Measurements from ENCODE around the gene MBD6.
"Not testable (repeated sequence)": the region's sequence is repeated elsewhere in the genome, so short reads cannot be mapped to it uniquely, and the experiment has no call there.

MBD6 gene

DNA sequence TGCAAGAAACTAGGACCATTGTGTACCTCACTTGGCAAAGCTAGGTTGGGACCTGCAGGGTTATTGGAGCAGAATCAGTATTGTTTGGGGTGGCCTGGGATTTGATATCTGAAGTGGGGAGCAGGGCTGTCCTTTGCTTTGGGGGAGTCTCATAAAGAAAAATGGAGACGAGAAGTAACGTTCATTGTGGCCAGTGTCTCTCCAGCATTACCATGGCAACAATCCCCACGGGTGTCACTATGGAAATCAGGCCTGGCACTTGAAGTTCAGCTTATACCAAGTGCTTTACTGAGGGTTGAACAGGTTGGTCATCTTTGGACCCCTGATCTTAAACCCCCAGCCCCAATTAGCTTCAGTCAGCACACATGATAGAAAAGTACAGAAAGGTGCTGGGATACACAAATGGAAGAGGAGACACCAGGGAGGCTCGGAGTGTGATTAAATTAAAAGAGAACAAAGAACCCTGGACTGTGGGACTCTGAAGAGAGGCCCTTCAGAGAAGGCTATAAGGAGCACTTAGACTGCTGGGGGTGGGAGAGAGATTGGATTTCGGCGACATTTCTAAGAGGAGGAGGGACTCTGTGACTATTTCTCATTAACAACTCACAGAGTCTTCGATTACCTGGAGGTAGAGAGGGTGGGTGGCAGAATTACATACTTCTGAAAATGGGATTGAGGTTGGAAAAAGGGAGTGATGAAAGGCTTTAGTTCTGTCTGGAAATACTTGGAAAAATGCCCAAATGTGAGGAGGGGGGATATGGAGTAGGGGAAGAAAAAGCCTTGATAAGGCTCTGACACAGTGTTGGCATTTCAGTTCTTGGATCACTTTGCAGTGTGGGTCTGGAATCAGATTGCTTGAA lies 30.9 kb downstream of the MBD6 start:
- in situ Hi-C loops (cut with MboI; ENCODE audit: low sequenced_read_pairs, unreplicated experiment): no loop called here
- no peak for DNase-seq (ENCODE audit: low spot score)
- TF ChIP-seq, protein P1, sequence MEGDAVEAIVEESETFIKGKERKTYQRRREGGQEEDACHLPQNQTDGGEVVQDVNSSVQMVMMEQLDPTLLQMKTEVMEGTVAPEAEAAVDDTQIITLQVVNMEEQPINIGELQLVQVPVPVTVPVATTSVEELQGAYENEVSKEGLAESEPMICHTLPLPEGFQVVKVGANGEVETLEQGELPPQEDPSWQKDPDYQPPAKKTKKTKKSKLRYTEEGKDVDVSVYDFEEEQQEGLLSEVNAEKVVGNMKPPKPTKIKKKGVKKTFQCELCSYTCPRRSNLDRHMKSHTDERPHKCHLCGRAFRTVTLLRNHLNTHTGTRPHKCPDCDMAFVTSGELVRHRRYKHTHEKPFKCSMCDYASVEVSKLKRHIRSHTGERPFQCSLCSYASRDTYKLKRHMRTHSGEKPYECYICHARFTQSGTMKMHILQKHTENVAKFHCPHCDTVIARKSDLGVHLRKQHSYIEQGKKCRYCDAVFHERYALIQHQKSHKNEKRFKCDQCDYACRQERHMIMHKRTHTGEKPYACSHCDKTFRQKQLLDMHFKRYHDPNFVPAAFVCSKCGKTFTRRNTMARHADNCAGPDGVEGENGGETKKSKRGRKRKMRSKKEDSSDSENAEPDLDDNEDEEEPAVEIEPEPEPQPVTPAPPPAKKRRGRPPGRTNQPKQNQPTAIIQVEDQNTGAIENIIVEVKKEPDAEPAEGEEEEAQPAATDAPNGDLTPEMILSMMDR (IDR thresholded peaks at IDR 0.05; ENCODE audit: borderline replicate concordance, control extremely low read depth, extremely low read depth, insufficient read depth, missing control alignments): no peak

DNA sequence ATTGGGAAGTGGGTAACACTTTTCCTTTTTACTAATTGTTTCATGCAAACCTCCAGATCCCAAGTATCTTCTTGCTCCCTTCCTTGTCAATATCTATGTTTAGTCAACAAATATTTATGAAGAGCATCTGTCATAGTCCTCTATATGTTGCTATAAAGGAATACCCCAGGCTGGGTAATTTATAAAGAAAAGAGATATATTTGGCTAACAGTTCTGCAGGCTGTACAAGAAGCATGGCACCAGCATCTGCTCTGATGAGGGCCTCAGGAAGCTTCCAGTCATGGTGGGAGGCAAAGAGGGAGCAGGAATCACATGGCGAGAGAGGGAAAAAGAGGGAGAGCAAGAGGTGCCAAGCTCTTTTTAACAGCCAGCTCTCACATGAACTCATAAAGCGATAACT lies 31.8 kb downstream of the MBD6 start:
- no peak for DNase-seq (ENCODE audit: low spot score)
- in situ Hi-C loops (cut with MboI; ENCODE audit: low sequenced_read_pairs, unreplicated experiment): no loop called here
- TF ChIP-seq, protein P1 (IDR thresholded peaks at IDR 0.05; ENCODE audit: borderline replicate concordance, control extremely low read depth, extremely low read depth, insufficient read depth, missing control alignments): no peak

DNA sequence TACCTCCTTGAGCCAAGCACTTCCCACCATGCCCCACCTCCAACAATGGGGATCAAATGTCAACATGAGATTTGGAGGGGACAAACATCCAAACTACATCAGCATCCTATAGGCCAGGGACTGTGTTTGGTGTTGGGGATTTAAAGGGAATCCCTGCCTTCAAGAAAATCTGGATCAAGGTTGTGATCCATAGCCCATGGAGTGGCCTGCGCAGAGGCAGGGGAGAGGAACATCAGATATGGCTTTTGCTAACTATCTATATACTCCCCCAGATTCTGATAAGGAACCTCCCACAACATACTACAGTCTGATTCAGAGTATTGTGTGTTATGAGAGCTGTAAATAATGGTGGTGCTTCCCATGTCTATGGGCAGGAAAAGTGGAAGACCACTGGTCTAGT lies 32.3 kb downstream of the MBD6 start:
- in situ Hi-C loops (cut with MboI; ENCODE audit: low sequenced_read_pairs, unreplicated experiment): no loop called here
- DNase-seq (ENCODE audit: low spot score): no peak

DNA sequence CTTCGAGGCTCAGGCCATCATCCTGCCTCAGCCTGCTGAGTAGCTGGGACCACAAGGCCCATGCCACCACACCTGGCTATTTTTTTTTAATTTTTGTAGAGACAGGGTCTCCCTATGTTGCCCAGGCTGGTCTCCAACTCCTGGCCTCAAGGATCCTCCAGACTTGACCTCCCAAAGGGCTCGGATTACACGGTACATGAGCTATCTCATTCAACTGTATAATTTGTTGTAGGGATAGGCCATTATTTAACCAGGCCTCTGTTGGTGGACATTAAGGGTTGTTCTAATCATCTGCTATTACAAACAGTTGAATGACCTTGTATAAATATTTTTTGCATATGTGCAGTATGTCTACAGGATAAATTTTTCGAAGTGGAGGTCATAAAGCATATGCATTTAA lies 36.2 kb downstream of the MBD6 start:
- TF ChIP-seq, protein P1 (IDR thresholded peaks at IDR 0.05; ENCODE audit: borderline replicate concordance, control extremely low read depth, extremely low read depth, insufficient read depth, missing control alignments): no peak
- no peak for DNase-seq (ENCODE audit: low spot score)
- in situ Hi-C loops (cut with MboI; ENCODE audit: low sequenced_read_pairs, unreplicated experiment): no loop called here

More for the DNA sequence above, 32.3 kb downstream of the MBD6 start:
- TF ChIP-seq, protein P1 (IDR thresholded peaks at IDR 0.05; ENCODE audit: borderline replicate concordance, control extremely low read depth, extremely low read depth, insufficient read depth, missing control alignments): no peak

DNA sequence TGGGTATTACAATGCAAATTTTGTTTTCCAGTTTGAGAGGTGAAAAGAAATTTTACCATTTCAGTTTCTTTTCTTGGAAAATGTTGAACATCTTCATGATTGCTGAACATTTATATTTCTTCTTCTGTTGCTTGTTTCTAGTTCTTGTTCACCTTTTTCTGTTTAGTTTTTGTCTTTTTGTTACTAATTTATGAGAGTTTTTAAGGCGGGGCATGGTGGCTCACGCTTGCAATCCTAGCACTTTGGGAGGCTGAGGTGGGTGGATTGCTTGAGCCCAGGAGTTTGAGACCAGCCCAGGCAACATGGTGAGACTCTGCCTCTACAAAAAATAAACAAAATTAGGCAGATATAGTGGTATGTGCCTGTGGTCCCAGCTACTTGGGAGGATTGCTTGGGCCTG lies 37.9 kb downstream of the MBD6 start:
- TF ChIP-seq, protein P1 (IDR thresholded peaks at IDR 0.05; ENCODE audit: borderline replicate concordance, control extremely low read depth, extremely low read depth, insufficient read depth, missing control alignments): no peak
- in situ Hi-C loops (cut with MboI; ENCODE audit: low sequenced_read_pairs, unreplicated experiment): no loop called here
- DNase-seq (ENCODE audit: low spot score): no peak

DNA sequence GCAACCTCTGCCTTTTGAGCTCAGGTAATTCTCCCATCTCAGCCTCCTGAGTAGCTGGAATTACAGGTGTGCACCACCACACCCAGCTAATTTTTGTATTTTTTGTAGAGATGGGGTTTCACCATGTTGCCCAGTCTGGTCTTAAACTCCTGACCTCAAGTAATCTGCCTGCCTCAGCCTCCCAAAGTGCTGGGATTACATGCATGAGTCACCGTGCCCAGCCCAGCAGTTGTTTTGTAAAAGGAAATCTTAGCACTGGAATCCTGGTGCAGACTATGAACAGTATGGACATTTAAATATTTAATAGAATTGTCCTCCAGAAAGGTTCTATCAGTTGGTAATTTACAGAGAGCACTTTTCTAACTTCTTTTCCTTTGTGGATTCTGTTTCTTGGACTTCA lies 38.5 kb downstream of the MBD6 start:
- in situ Hi-C loops (cut with MboI; ENCODE audit: low sequenced_read_pairs, unreplicated experiment); DNase-seq (ENCODE audit: low spot score): not testable (repeated sequence)

DNA sequence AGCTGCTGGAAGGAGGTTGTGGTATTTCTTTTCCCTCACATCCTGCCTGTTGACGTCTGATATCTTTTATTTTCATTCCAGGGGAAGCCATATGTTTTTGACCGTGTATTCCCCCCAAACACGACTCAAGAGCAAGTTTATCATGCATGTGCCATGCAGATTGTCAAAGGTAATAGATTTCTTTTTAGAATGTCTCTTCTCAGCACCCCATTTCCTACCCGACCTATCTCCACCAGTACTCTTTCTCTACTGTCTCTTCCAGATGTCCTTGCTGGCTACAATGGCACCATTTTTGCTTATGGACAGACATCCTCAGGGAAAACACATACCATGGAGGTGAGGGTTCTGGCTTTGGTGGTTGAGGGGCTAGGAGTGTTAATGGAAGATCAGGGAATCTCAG lies 40.7 kb downstream of the MBD6 start:
- TF ChIP-seq, protein P1 (IDR thresholded peaks at IDR 0.05; ENCODE audit: borderline replicate concordance, control extremely low read depth, extremely low read depth, insufficient read depth, missing control alignments): no peak
- in situ Hi-C loops (cut with MboI; ENCODE audit: low sequenced_read_pairs, unreplicated experiment): no loop called here
- no peak for DNase-seq (ENCODE audit: low spot score)
